Mucosa of descending colon (tissue), 3 donors: ENCODE data around the gene ACOT8. TPM values are rescaled to one million over a fixed set of nuclear protein-coding genes. Genes with fewer than 3 reads are reported as not detected.

Experiments
- ATAC-seq: fragments of 200-7000 bp; cut with Tn5 transposase; one replicate; pipeline ENCODE4 v1.9.1; 2020; ENCODE audit warnings: mild to moderate bottlenecking, moderate library complexity
- DNase-seq, 3 donors: peaks; one replicate each; pipeline ENCODE4 v3.0.0-alpha.2; 2020
- H3K36me3 ChIP-seq: fragments of 200-600 bp; one replicate; pipeline ENCODE4 v1.8.0; 2021; ENCODE audit warnings: low read depth, mild to moderate bottlenecking
- H3K4me1 ChIP-seq: fragments of 200-600 bp; one replicate; pipeline ENCODE4 v1.8.0; 2021; ENCODE audit warnings: low read depth, mild to moderate bottlenecking
- H3K4me3 ChIP-seq: fragments of 200-600 bp; one replicate; pipeline ENCODE4 v1.8.0; 2021; ENCODE audit warnings: mild to moderate bottlenecking
- H3K9me3 ChIP-seq: fragments of 200-600 bp; one replicate; pipeline ENCODE4 v1.8.0; 2021; ENCODE audit warnings: mild to moderate bottlenecking
- CTCF ChIP-seq: fragments of 200-600 bp; IDR thresholded peaks from one replicate; pipeline ENCODE4 v1.8.0; 2022; ENCODE audit warnings: antibody characterized with exemption, mild to moderate bottlenecking
- intact Hi-C, 2 donors: fragments of 100-400 bp; cut with DNase I in 1 of 2; cut with micrococcal nuclease in 1 of 2; formaldehyde crosslinking; loops; one replicate each; pipeline versions ENCODE4 v1.11.0 to v1.11.1; 2022; cut with DNase I, micrococcal nuclease
- total RNA-seq, 3 donors: library from RNA; stranded (reverse); fragmentation: NEBNext Ultra II Directional in 2 of 3; extraction: Animal tissue kit (Norgen Biotek cat#: 25700) in 2 of 3; gene quantifications; one replicate each; pipeline versions ENCODE4 v1.2.1 to v1.2.4, GENCODE V29; 2021 to 2023
- donor health status: DM: no; HTN: no; CAD: no; lungs with moderate emphysema.
- donor health status: DM: no; HTN: no; CAD: no.
- donor health status: DM: no; HTN: yes; CAD: no.

ACOT8 gene
- total RNA-seq, 3 donors from 2014 or later: 31.1 to 61.0 (median 32.9) TPM

GRCh38 chr20:45814314-45814713 lies 42.9 kb downstream of the ACOT8 start:
- H3K9me3 ChIP-seq: no peaks in the 10 kb centered on the region
- TF ChIP-seq CTCF: no peak
- ATAC-seq (no peak), DNase-seq (no peak)
- H3K4me3 ChIP-seq: no peak overlapping the region
- intact Hi-C loops: no loop called here
- H3K4me1 ChIP-seq: peaks cover 6% of the 10 kb centered on the region
- peaks cover 2% of the 10 kb centered on the region for H3K36me3 ChIP-seq

GRCh38 chr20:45813489-45813888 lies 43.7 kb downstream of the ACOT8 start:
- ATAC-seq: no peak
- Histone ChIP-seq H3K4me1 (peaks cover 6% of the 10 kb centered on the region), H3K36me3 (peaks cover 6% of the 10 kb centered on the region), H3K4me3 (no peak overlapping the region), H3K9me3 (no peaks in the 10 kb centered on the region)
- intact Hi-C loops: no loop called here
- DNase-seq: no peak
- no peak for TF ChIP-seq CTCF

- intact Hi-C loops: no loop called here
- DNase-seq (no peak), ATAC-seq (no peak)
- H3K4me1 ChIP-seq: peaks cover 6% of the 10 kb centered on the region
- TF ChIP-seq CTCF: no peak
- peaks cover 6% of the 10 kb centered on the region for H3K36me3 ChIP-seq
- no peaks in the 10 kb centered on the region for H3K9me3 ChIP-seq
- peak overlapping the region; percentile 25 for H3K4me3 ChIP-seq
These were observed 44.2 kb downstream of the ACOT8 start for GRCh38 chr20:45813006-45813340.

- intact Hi-C loops: no loop called here
- no peak for TF ChIP-seq CTCF
- Histone ChIP-seq H3K4me3 (peak within 1 kb of the TSS; percentile 25), H3K36me3 (peaks cover 6% of the 10 kb centered on the region), H3K4me1 (peaks cover 6% of the 10 kb centered on the region), H3K9me3 (no peaks in the 10 kb centered on the region)
- DNase-seq (peak; percentile 95 to 98 (median 97)), ATAC-seq (peak; percentile 98)
These were observed 44.8 kb downstream of the ACOT8 start, which contains the start of gene UBE2C for GRCh38 chr20:45812157-45813005. Gene UBE2C, plus strand, starts transcription at chr20:45812644. Its CDS starts 52 bp downstream, at chr20:45812696.

GRCh38 chr20:45810191-45810970 lies 46.8 kb downstream of the ACOT8 start:
- peaks cover 6% of the 10 kb centered on the region for H3K4me1 ChIP-seq
- H3K4me3 ChIP-seq: no peak overlapping the region
- peaks cover 6% of the 10 kb centered on the region for H3K36me3 ChIP-seq
- DNase-seq: no peak
- no peak for ATAC-seq
- no peak for TF ChIP-seq CTCF
- intact Hi-C loops: no loop called here
- no peaks in the 10 kb centered on the region for H3K9me3 ChIP-seq
